ENCODE measurements around the gene MUCL3.

DNA sequence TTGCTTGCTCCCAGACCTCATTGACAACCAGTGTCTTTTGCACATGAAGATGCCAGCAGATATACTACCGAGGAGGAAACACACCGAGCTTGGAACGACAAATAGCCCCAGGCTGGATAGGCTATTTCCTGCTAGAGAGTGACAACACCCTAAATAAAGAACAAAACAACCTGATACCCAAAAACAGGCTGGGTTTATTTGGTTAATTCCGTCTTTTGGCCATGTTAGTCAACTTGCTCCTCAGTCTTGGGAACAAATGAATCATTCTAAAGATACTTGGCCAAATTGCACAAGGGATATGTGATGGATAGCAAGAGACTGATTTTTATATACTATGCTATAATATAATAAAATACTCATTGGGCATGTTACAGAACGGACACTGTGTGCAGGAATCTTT, 58.0 kb downstream of the MUCL3 start:
- TF ChIP-seq, protein P1, sequence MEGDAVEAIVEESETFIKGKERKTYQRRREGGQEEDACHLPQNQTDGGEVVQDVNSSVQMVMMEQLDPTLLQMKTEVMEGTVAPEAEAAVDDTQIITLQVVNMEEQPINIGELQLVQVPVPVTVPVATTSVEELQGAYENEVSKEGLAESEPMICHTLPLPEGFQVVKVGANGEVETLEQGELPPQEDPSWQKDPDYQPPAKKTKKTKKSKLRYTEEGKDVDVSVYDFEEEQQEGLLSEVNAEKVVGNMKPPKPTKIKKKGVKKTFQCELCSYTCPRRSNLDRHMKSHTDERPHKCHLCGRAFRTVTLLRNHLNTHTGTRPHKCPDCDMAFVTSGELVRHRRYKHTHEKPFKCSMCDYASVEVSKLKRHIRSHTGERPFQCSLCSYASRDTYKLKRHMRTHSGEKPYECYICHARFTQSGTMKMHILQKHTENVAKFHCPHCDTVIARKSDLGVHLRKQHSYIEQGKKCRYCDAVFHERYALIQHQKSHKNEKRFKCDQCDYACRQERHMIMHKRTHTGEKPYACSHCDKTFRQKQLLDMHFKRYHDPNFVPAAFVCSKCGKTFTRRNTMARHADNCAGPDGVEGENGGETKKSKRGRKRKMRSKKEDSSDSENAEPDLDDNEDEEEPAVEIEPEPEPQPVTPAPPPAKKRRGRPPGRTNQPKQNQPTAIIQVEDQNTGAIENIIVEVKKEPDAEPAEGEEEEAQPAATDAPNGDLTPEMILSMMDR (conservative IDR thresholded peaks at IDR 0.05; ENCODE audit: low read depth, low read length), result no peak
- no peak for TF ChIP-seq EZH2 (IDR thresholded peaks at IDR 0.05; ENCODE audit: borderline replicate concordance, low read depth, low read length, poor library complexity, severe bottlenecking)
